Fibroblast of skin of left quadriceps (primary cell): ENCODE measurements around the gene ARID3C.

Source experiments
- DNase-seq, 2 experiments: peaks; one replicate each; pipeline ENCODE4 v3.0.0-alpha.2; 2013; ENCODE audit warnings: low read depth in 2 of 2

The ARID3C gene

GRCh38 chr9:34594177-34594576 is 34.7 kb downstream of the ARID3C start:
- no peak for DNase-seq

- no peak for DNase-seq
These were observed 35.8 kb downstream of the ARID3C start for GRCh38 chr9:34592895-34593601.

- no peak for DNase-seq
These were observed 36.7 kb downstream of the ARID3C start for GRCh38 chr9:34591917-34592866.

- DNase-seq: no peak
These were observed 37.5 kb downstream of the ARID3C start for GRCh38 chr9:34591248-34591916.

- DNase-seq: no peak
These were observed 38.3 kb downstream of the ARID3C start for GRCh38 chr9:34590381-34591247.

- no peak for DNase-seq
These were observed 39.1 kb downstream of the ARID3C start, which contains the start of gene CNTFR for GRCh38 chr9:34589636-34590380. TSS of gene CNTFR (minus strand) at chr9:34589724. CDS start at chr9:34568981, 20,743 bp downstream.

- no peak for DNase-seq
These were observed 39.9 kb downstream of the ARID3C start for GRCh38 chr9:34588671-34589635.

- no peak for DNase-seq
These were observed 41.6 kb downstream of the ARID3C start for GRCh38 chr9:34587271-34587670.

GRCh38 chr9:34585946-34586669 is 42.8 kb downstream of the ARID3C start:
- no peak for DNase-seq

GRCh38 chr9:34584970-34585369 is 43.9 kb downstream of the ARID3C start:
- DNase-seq: no peak

- no peak for DNase-seq
These were observed 46.1 kb downstream of the ARID3C start for GRCh38 chr9:34582787-34583186.

GRCh38 chr9:34581318-34581717 is 47.5 kb downstream of the ARID3C start:
- no peak for DNase-seq

GRCh38 chr9:34580358-34580757 is 48.5 kb downstream of the ARID3C start:
- no peak for DNase-seq

GRCh38 chr9:34579808-34580163 is 49.1 kb downstream of the ARID3C start:
- no peak for DNase-seq

- DNase-seq: no peak
These were observed 49.6 kb downstream of the ARID3C start for GRCh38 chr9:34579104-34579807.

GRCh38 chr9:34578241-34579103 is 50.4 kb downstream of the ARID3C start:
- peak; percentile 27 to 31 for DNase-seq
